K562 (cell line): Measurements from ENCODE around the gene CR2. TPM values are rescaled to one million over a fixed set of nuclear protein-coding genes. Genes with fewer than 3 reads are reported as not detected.

Experiments
- ARID2 ChIP-seq: fragments of 450-650 bp; IDR thresholded peaks from 2 replicates; pipeline ENCODE4 v1.6.1; 2017; ENCODE audit warnings: antibody characterized with exemption, mild to moderate bottlenecking
- ATF2 ChIP-seq: sonication (generic); formaldehyde crosslinking; IDR thresholded peaks from 2 replicates; pipeline ENCODE4 v1.8.1; 2022; ENCODE audit warnings: missing genetic modification reagents
- BRF1 ChIP-seq: IDR thresholded peaks from 3 replicates; pipeline ENCODE4 v1.6.1; 2011; ENCODE audit warnings: borderline replicate concordance, mild to moderate bottlenecking; ENCODE audit not compliant: insufficient read length; ENCODE audit errors: extremely low read depth
- CCNT2 ChIP-seq: IDR thresholded peaks from 2 replicates; pipeline ENCODE4 v1.6.1; 2011; ENCODE audit warnings: borderline replicate concordance, low read depth, mild to moderate bottlenecking, moderate library complexity, mixed read lengths, low read length; ENCODE audit not compliant: insufficient read length; ENCODE audit errors: extremely low read depth
- KAT8 ChIP-seq: fragments of 450-650 bp; IDR thresholded peaks from 2 replicates; pipeline ENCODE4 v1.6.1; 2016; ENCODE audit warnings: low read depth, mild to moderate bottlenecking
- MLLT1 ChIP-seq, 2 experiments: fragments of 450-650 bp; IDR thresholded peaks; 2 replicates each; pipeline ENCODE4 v1.6.1; 2016
- RCOR1 ChIP-seq, 2 experiments: IDR thresholded peaks; 2 replicates each; pipeline ENCODE4 v1.6.1; 2012; ENCODE audit warnings: low read depth in 2 of 2, low read length in 2 of 2, borderline replicate concordance in 1 of 2, improper control_type of control experiment in 1 of 2
- RHOXF2B ChIP-seq: fragments of 250-450 bp; sonication (Bioruptor Pico); conservative IDR thresholded peaks from 2 replicates; pipeline ENCODE4 v1.5.1; 2021
- SMC3 ChIP-seq: conservative IDR thresholded peaks from 2 replicates; pipeline ENCODE4 v1.6.1; 2011; ENCODE audit warnings: low read depth, low read length, improper control_type of control experiment; ENCODE audit not compliant: insufficient read depth
- SNAPC5 ChIP-seq: fragments of 250-450 bp; sonication (Bioruptor Pico); IDR thresholded peaks from 2 replicates; pipeline ENCODE4 v1.8.0; 2021; ENCODE audit warnings: moderate library complexity, mild to moderate bottlenecking, inconsistent platforms
- SRSF1 ChIP-seq: fragments of 200-400 bp; formaldehyde crosslinking; IDR thresholded peaks from 2 replicates; pipeline ENCODE4 v1.6.1; 2017; ENCODE audit warnings: mild to moderate bottlenecking, low read depth, low read length, moderate library complexity
- THAP7 ChIP-seq: fragments of 250-450 bp; sonication (Bioruptor Pico); IDR thresholded peaks from 2 replicates; pipeline ENCODE4 v1.5.0; 2021
- TSHZ1 ChIP-seq: fragments of 250-450 bp; sonication (Bioruptor Pico); IDR thresholded peaks from 2 replicates; pipeline ENCODE4 v1.4.0; 2020; ENCODE audit warnings: mild to moderate bottlenecking, moderate library complexity
- ZBTB2 ChIP-seq: fragments of 450-650 bp; IDR thresholded peaks from 2 replicates; pipeline ENCODE4 v1.6.1; 2016; ENCODE audit warnings: antibody characterized with exemption
- ZKSCAN1 ChIP-seq: fragments of 150-350 bp; IDR thresholded peaks from 2 replicates; pipeline ENCODE4 v1.6.1; 2016; ENCODE audit warnings: low read depth, low read length
- ZNF212 ChIP-seq: fragments of 450-650 bp; formaldehyde crosslinking; IDR thresholded peaks from 2 replicates; pipeline ENCODE4 v1.4.0; 2020; ENCODE audit warnings: mild to moderate bottlenecking
- ZNF316 ChIP-seq: fragments of 450-650 bp; IDR thresholded peaks from 2 replicates; pipeline ENCODE4 v1.6.1; 2016
- polyA plus RNA-seq, 8 experiments: library from polyadenylated mRNA; depleted of rRNA in 4 of 8; stranded (reverse) in 5 of 8; unstranded in 3 of 8; fragments of >200 nt; fragmentation: Nextera tagmentation in 2 of 8; fragmentation: Illumina TruSeq in 1 of 8; extraction: Ambion mirVana in 2 of 8; extraction: Trizol in 1 of 8; gene quantifications; 2 replicates each; pipeline versions ENCODE4 v1.2.1 to v1.2.3, GENCODE V29; 2011 to 2014; ENCODE audit warnings: inconsistent platforms in 1 of 8, missing spikeins in 1 of 8
- total RNA-seq, 7 experiments: library from RNA; depleted of rRNA in 6 of 7; stranded (reverse); fragments of >200 nt in 6 of 7; fragmentation: Illumina TruSeq in 2 of 7; extraction: Trizol in 2 of 7; gene quantifications; 2 replicates each; pipeline versions ENCODE4 v1.2.1 to v1.2.3, GENCODE V29; 2011 to 2021; ENCODE audit warnings: low replicate concordance in 1 of 7

CR2 gene
- total and polyA plus RNA-seq, 9 of the 15 experiments (the other 6 are each of a cell fraction or from before 2014, with no cell fraction given): 0.07 to 0.67 (median 0.37) TPM

- no peak for TF ChIP-seq TSHZ1 (CRISPR knock-in tag)
- TF ChIP-seq KAT8: no peak
- TF ChIP-seq ATF2 (CRISPR knock-in tag): no peak
- TF ChIP-seq SMC3: peak; percentile 82
- no peak for TF ChIP-seq SNAPC5 (CRISPR knock-in tag)
- TF ChIP-seq RCOR1 (IDR thresholded peaks at IDR 0.05; ENCODE audit: borderline replicate concordance in 1 of 2, low read depth in 2 of 2, low read length in 2 of 2): no peak
- peak; percentile 87 for TF ChIP-seq ARID2
- TF ChIP-seq MLLT1 (IDR thresholded peaks at IDR 0.05): peak in 1 of 2 experiments; percentile 42; a peak in 1 of 4 replicates
- TF ChIP-seq SRSF1: no peak
- TF ChIP-seq RHOXF2B (CRISPR knock-in tag): no peak
- TF ChIP-seq BRF1: no peak
- TF ChIP-seq THAP7 (CRISPR knock-in tag): no peak
- no peak for TF ChIP-seq ZBTB2
- TF ChIP-seq ZNF212: no peak
- no peak for TF ChIP-seq CCNT2
- TF ChIP-seq ZNF316: 0 out of 2 replicates have a peak, but pooled peaks have one; percentile 3
- no peak for TF ChIP-seq ZKSCAN1
These were observed 49.1 kb upstream of the CR2 start (continued) for GRCh38 chr1:207404849-207405525.
